ENCODE results near the gene NRN1.

The NRN1 gene

DNA sequence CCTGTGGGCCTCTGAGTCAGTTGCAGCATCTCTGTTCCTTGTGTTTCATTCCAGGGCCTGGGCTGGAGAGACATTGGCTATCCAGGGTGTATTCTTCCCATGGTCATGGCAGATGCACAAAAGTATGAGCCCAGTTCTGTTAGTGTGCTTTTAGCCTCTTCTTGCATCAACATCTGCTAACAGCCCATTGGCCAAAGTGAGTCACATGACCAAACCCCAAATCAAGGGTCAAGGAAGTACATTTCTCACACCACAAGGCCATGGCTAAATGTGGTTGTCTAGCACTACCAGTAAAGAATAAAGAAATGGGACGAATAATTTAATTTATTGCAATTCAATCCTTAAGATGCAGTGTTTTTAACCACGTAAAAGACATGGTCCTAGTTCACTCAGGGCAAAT lies 43.9 kb downstream of the NRN1 start:
- no peak for TF ChIP-seq TEAD4 (IDR thresholded peaks at IDR 0.05)
- no peak for TF ChIP-seq ZBTB7A (IDR thresholded peaks at IDR 0.05; ENCODE audit: low read depth)
- TF ChIP-seq CREB1 (IDR thresholded peaks at IDR 0.05; ENCODE audit: low read depth) = no peak

DNA sequence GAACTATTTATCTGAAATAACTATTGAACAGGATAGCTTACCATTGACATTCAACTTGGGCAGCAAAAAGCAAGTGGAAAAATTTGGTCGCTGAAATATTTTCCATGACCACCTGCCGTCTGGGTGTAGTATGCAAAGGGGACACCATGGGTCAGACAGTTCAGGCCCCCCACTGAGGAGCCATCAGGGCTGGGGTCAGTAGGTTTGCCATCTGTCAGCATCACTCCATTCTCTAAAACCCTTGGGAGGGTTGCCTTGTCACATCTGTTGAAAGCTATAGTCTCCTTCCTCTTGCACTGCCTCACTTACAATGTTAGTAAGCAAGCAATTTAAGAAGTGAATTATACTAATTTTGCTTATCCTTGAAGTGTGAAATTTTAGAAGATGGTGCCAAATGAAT lies 44.9 kb downstream of the NRN1 start:
- no peak for TF ChIP-seq USF1 (IDR thresholded peaks at IDR 0.05)

GRCh38 chr6:5960456-5960855 lies 46.3 kb downstream of the NRN1 start:
- TF ChIP-seq TAF1 (IDR thresholded peaks at IDR 0.05; ENCODE audit: low read depth) (no peak), FOXM1 (IDR thresholded peaks at IDR 0.05; ENCODE audit: borderline replicate concordance, low read depth) (no peak), CEBPB (IDR thresholded peaks at IDR 0.05) (no peak), TCF12 (IDR thresholded peaks at IDR 0.05; ENCODE audit: low read depth) (no peak), NFIC (IDR thresholded peaks at IDR 0.05) (no peak), ZBTB7A (IDR thresholded peaks at IDR 0.05; ENCODE audit: low read depth) (no peak), EP300 (IDR thresholded peaks at IDR 0.05; ENCODE audit: borderline replicate concordance) (no peak), TEAD4 (IDR thresholded peaks at IDR 0.05) (no peak), RAD21 (IDR thresholded peaks at IDR 0.05; ENCODE audit: low read depth) (no peak), USF1 (IDR thresholded peaks at IDR 0.05) (no peak)
- TF ChIP-seq, protein P1, sequence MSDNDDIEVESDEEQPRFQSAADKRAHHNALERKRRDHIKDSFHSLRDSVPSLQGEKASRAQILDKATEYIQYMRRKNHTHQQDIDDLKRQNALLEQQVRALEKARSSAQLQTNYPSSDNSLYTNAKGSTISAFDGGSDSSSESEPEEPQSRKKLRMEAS (IDR thresholded peaks at IDR 0.05) = no peak

- TF ChIP-seq TCF12 (IDR thresholded peaks at IDR 0.05; ENCODE audit: low read depth) = no peak
- TF ChIP-seq, protein P1 (IDR thresholded peaks at IDR 0.05) = no peak
- no peak for TF ChIP-seq TAF1 (IDR thresholded peaks at IDR 0.05; ENCODE audit: low read depth)
- no peak for TF ChIP-seq YY1 (IDR thresholded peaks at IDR 0.05; ENCODE audit: low read depth)
- no peak for TF ChIP-seq FOXM1 (IDR thresholded peaks at IDR 0.05; ENCODE audit: borderline replicate concordance, low read depth)
- no peak for TF ChIP-seq CEBPB (IDR thresholded peaks at IDR 0.05)
- TF ChIP-seq USF1 (IDR thresholded peaks at IDR 0.05) = no peak
- no peak for TF ChIP-seq EGR1 (IDR thresholded peaks at IDR 0.05)
- TF ChIP-seq RAD21 (IDR thresholded peaks at IDR 0.05; ENCODE audit: low read depth) = no peak
- no peak for TF ChIP-seq TEAD4 (IDR thresholded peaks at IDR 0.05)
- TF ChIP-seq, protein P2, sequence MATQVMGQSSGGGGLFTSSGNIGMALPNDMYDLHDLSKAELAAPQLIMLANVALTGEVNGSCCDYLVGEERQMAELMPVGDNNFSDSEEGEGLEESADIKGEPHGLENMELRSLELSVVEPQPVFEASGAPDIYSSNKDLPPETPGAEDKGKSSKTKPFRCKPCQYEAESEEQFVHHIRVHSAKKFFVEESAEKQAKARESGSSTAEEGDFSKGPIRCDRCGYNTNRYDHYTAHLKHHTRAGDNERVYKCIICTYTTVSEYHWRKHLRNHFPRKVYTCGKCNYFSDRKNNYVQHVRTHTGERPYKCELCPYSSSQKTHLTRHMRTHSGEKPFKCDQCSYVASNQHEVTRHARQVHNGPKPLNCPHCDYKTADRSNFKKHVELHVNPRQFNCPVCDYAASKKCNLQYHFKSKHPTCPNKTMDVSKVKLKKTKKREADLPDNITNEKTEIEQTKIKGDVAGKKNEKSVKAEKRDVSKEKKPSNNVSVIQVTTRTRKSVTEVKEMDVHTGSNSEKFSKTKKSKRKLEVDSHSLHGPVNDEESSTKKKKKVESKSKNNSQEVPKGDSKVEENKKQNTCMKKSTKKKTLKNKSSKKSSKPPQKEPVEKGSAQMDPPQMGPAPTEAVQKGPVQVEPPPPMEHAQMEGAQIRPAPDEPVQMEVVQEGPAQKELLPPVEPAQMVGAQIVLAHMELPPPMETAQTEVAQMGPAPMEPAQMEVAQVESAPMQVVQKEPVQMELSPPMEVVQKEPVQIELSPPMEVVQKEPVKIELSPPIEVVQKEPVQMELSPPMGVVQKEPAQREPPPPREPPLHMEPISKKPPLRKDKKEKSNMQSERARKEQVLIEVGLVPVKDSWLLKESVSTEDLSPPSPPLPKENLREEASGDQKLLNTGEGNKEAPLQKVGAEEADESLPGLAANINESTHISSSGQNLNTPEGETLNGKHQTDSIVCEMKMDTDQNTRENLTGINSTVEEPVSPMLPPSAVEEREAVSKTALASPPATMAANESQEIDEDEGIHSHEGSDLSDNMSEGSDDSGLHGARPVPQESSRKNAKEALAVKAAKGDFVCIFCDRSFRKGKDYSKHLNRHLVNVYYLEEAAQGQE (IDR thresholded peaks at IDR 0.05; ENCODE audit: low read depth) = no peak
- no peak for TF ChIP-seq EP300 (IDR thresholded peaks at IDR 0.05; ENCODE audit: borderline replicate concordance)
- TF ChIP-seq ZBTB7A (IDR thresholded peaks at IDR 0.05; ENCODE audit: low read depth) = no peak
Measured at GRCh38 chr6:5958921-5959320, 47.8 kb downstream of the NRN1 start.

DNA sequence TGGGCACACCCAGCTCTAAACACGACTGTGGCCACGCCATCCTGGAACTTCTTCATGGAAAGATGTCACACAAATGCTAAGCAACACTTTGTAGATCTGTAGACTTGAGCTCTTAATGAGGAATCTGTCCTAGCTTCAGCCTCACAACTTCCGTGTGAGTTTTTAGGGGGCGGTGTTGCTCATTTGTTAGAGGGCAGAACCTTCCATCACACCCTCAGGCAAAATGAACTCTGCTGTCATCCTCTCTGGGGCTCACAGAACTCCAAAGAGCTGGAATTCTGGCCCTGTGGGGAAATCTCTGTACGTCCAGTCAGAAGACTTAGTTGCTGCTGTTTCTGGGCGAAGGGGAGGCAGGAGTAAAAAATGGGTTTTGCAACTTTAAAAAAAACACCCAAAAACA lies 49.8 kb downstream of the NRN1 start:
- TF ChIP-seq, protein P1 (IDR thresholded peaks at IDR 0.05) = no peak

GRCh38 chr6:5950361-5950785 lies 56.4 kb downstream of the NRN1 start:
- peak; percentile 20; the same call in 1 of the 2 replicates for TF ChIP-seq RAD21 (IDR thresholded peaks at IDR 0.05; ENCODE audit: low read depth)
- TF ChIP-seq, protein P2 (IDR thresholded peaks at IDR 0.05; ENCODE audit: low read depth) = no peak

Data from Ishikawa (cell line).